ENCODE results near the gene NCEH1. TPM values are rescaled to one million over a fixed set of nuclear protein-coding genes. Genes with fewer than 3 reads are reported as not detected.

Gene NCEH1
- total and polyA plus RNA-seq, 2 of the 4 experiments (the other 2 are of a cell fraction) = 22.3 to 23.3 TPM

- Histone ChIP-seq H3K56ac (ENCODE audit: extremely low read depth, insufficient read depth, low read length) (no peak overlapping the region), H3K27ac (ENCODE audit: insufficient read depth, low read length) (no peak overlapping the region), H3K27me3 (ENCODE audit: control insufficient read depth, insufficient read depth, low read length) (no peaks in the 10 kb centered on the region), H3K36me3 (ENCODE audit: control insufficient read depth, insufficient read depth, low read length) (no peaks in the 10 kb centered on the region), H3K18ac (ENCODE audit: low read depth, low read length) (no peak overlapping the region), H3K9me1 (ENCODE audit: insufficient read depth, low read length) (peaks cover 2% of the 10 kb centered on the region; the same call in 1 of the 2 replicates), H3K9ac (ENCODE audit: low read depth, low read length) (no peak overlapping the region), H2BK120ac (ENCODE audit: low read depth, low read length) (no peak overlapping the region), H2AFZ (replicated peaks; ENCODE audit: low read length, poor library complexity) (no peak overlapping the region), H2BK20ac (ENCODE audit: low read depth, low read length) (no peak overlapping the region), H3K4me3 (ENCODE audit: insufficient read depth, low read depth, low read length) (no peak overlapping the region), H3K9me3 (ENCODE audit: control insufficient read depth, insufficient read depth, low read length) (no peaks in the 10 kb centered on the region), H3K23ac (ENCODE audit: low read depth, low read length) (no peak overlapping the region), H3K4me2 (ENCODE audit: low read depth, low read length) (no peak overlapping the region), H3K4ac (ENCODE audit: low read depth, low read length) (no peak overlapping the region), H4K91ac (ENCODE audit: insufficient read depth, low read depth, low read length) (no peak overlapping the region), H3K4me1 (ENCODE audit: control insufficient read depth, insufficient read depth, low read length) (peaks cover 2% of the 10 kb centered on the region; the same call in 1 of the 2 replicates), H2AK9ac (replicated peaks; ENCODE audit: low read depth, low read length, poor library complexity) (no peak overlapping the region), H4K8ac (ENCODE audit: low read depth in 2 of 2, low read length in 2 of 2) (no peak overlapping the region), H2BK15ac (ENCODE audit: low read depth, low read length) (no peak overlapping the region), H3K14ac (replicated peaks; ENCODE audit: low read depth, low read length) (no peak overlapping the region), H2AK5ac (ENCODE audit: low read depth, low read length) (no peak overlapping the region), H2BK5ac (ENCODE audit: low read depth, low read length, poor library complexity, severe bottlenecking) (no peak overlapping the region), H3K79me1 (ENCODE audit: low read depth in 1 of 2, low read length in 2 of 2) (no peaks in the 10 kb centered on the region), H4K5ac (ENCODE audit: low read depth, low read length) (no peak overlapping the region), H4K20me1 (ENCODE audit: insufficient read depth, low read length) (no peaks in the 10 kb centered on the region)
- dilution Hi-C loops (cut with HindIII; ENCODE audit: low sequenced_read_pairs, unreplicated experiment) (no loop called here), intact Hi-C loops (cut with micrococcal nuclease) (no loop called here), in situ Hi-C loops (cut with MboI; ENCODE audit: low sequenced_read_pairs) (no loop called here)
- WGBS, 2 experiments (ENCODE audit: extremely low coverage in 2 of 2, insufficient read length in 1 of 2) = no CpG with 5 or more reads among the region's 3 CpGs
- BruUV-seq (replicated peaks) = no TSS peak
- TF ChIP-seq RAD21 (IDR thresholded peaks at IDR 0.05; ENCODE audit: low read length) (no peak), MAZ (IDR thresholded peaks at IDR 0.05; ENCODE audit: borderline replicate concordance, low read depth, low read length) (no peak), CEBPB (IDR thresholded peaks at IDR 0.05; ENCODE audit: low read depth, low read length) (no peak), USF2 (IDR thresholded peaks at IDR 0.05; ENCODE audit: low read depth, low read length) (no peak), FOS (IDR thresholded peaks at IDR 0.05; ENCODE audit: low read depth, low read length) (no peak), CTCF (conservative IDR thresholded peaks at IDR 0.05; ENCODE audit: low read depth, low read length) (no peak), RCOR1 (IDR thresholded peaks at IDR 0.05; ENCODE audit: insufficient replicate concordance, low read length) (no peak), MAFK (IDR thresholded peaks at IDR 0.05; ENCODE audit: low read depth, low read length) (no peak), POLR2A (IDR thresholded peaks at IDR 0.05; ENCODE audit: low read depth, low read length) (no peak)
- DNase-seq (no peak), ATAC-seq (ENCODE audit: low read depth) (no peak)
- POLR2A ChIA-PET (ENCODE audit: unreplicated experiment) = no interaction called here
- CTCF ChIA-PET = no interaction called here
Observed at GRCh38 chr3:172601066-172601832, 109.6 kb downstream of the NCEH1 start.

Data from IMR-90 (cell line).